Measurements from ENCODE around the gene LPCAT1. TPM values are rescaled to one million over a fixed set of nuclear protein-coding genes. Genes with fewer than 3 reads are reported as not detected.

The LPCAT1 gene
- total and polyA plus RNA-seq, 2 donors (not counting 3 experiments of a cell fraction or from before 2014, with no cell fraction given), result 28.9 to 57.2 TPM

GRCh38 chr5:1486271-1486670 is 37.5 kb downstream of the LPCAT1 start:
- Histone ChIP-seq H4K20me1 (replicated peaks; ENCODE audit: control insufficient read depth, extremely low read depth, insufficient read depth, low read length) (no peaks in the 10 kb centered on the region), H3K9me1 (replicated peaks; ENCODE audit: control insufficient read depth, extremely low read depth, insufficient read depth, low read length) (no peaks in the 10 kb centered on the region), H3K79me2 (ENCODE audit: control insufficient read depth, insufficient read depth, low read length) (no peaks in the 10 kb centered on the region), H3K4me2 (ENCODE audit: insufficient read depth, low read length) (no peak overlapping the region), H3K9ac (replicated peaks; ENCODE audit: extremely low read depth, insufficient read depth, low read length) (no peak overlapping the region), H3K4me1 (ENCODE audit: control insufficient read depth, extremely low read depth, insufficient read depth, low read length) (no peaks in the 10 kb centered on the region), H3K4me3 (replicated peaks in 1 of 3; ENCODE audit: insufficient read depth in 1 of 3, low read depth in 1 of 3, low read length in 3 of 3) (no peak overlapping the region), H3K27ac (ENCODE audit: insufficient read depth, low read depth, low read length) (no peak overlapping the region), H3K9me3 (replicated peaks; ENCODE audit: control insufficient read depth, insufficient read depth, low read length) (no peaks in the 10 kb centered on the region), H3K36me3 (ENCODE audit: control insufficient read depth in 2 of 2, extremely low read depth in 1 of 2, insufficient read depth in 2 of 2, low read length in 2 of 2) (peaks cover 6 to 27% of the 10 kb centered on the region in 2 experiments), H3K27me3 (ENCODE audit: control insufficient read depth in 2 of 2, insufficient read depth in 2 of 2, low read length in 2 of 2) (no peaks in the 10 kb centered on the region), H2AFZ (ENCODE audit: low read depth, low read length) (no peak overlapping the region)
- TF ChIP-seq JUN (IDR thresholded peaks at IDR 0.05; ENCODE audit: borderline replicate concordance, insufficient read depth, insufficient read length, low read depth), result no peak
- TF ChIP-seq GATA2 (IDR thresholded peaks at IDR 0.05; ENCODE audit: insufficient read depth, insufficient read length, low read depth, low read length), result no peak
- no peak for TF ChIP-seq FOS (IDR thresholded peaks at IDR 0.05; ENCODE audit: borderline replicate concordance, insufficient read depth, low read length)
- no peak for TF ChIP-seq POLR2A (IDR thresholded peaks at IDR 0.05; ENCODE audit: low read depth, low read length)
- TF ChIP-seq MYC (IDR thresholded peaks at IDR 0.05; ENCODE audit: low read depth, low read length), result no peak
- dilution Hi-C loops (cut with MboI; ENCODE audit: extremely low pct_ligation_motif_present, low sequenced_read_pairs), result no loop called here
- FAIRE-seq (no peak), DNase-seq (ENCODE audit: low read depth, low spot score) (no peak)
- intact Hi-C loops (cut with micrococcal nuclease), result no loop called here
- POLR2A ChIA-PET, result no interaction called here
- BruUV-seq (replicated peaks), result no TSS peak
- CTCF ChIA-PET, result no interaction called here

- no peak overlapping the region for H3K9ac ChIP-seq (replicated peaks; ENCODE audit: extremely low read depth, insufficient read depth, low read length)
- DNase-seq (ENCODE audit: low read depth, low spot score) (no peak), FAIRE-seq (no peak)
- no peak overlapping the region for H3K4me2 ChIP-seq (ENCODE audit: insufficient read depth, low read length)
- no peaks in the 10 kb centered on the region for H3K9me1 ChIP-seq (replicated peaks; ENCODE audit: control insufficient read depth, extremely low read depth, insufficient read depth, low read length)
- H4K20me1 ChIP-seq (replicated peaks; ENCODE audit: control insufficient read depth, extremely low read depth, insufficient read depth, low read length), result no peaks in the 10 kb centered on the region
- no peak overlapping the region for H3K4me3 ChIP-seq (replicated peaks in 1 of 3; ENCODE audit: insufficient read depth in 1 of 3, low read depth in 1 of 3, low read length in 3 of 3)
- H3K4me1 ChIP-seq (ENCODE audit: control insufficient read depth, extremely low read depth, insufficient read depth, low read length), result no peaks in the 10 kb centered on the region
- H3K27ac ChIP-seq (ENCODE audit: insufficient read depth, low read depth, low read length), result no peak overlapping the region
- no peaks in the 10 kb centered on the region for H3K27me3 ChIP-seq (ENCODE audit: control insufficient read depth in 2 of 2, insufficient read depth in 2 of 2, low read length in 2 of 2)
- no peaks in the 10 kb centered on the region for H3K79me2 ChIP-seq (ENCODE audit: control insufficient read depth, insufficient read depth, low read length)
- CTCF ChIA-PET, result no interaction called here
- no peak overlapping the region for H2AFZ ChIP-seq (ENCODE audit: low read depth, low read length)
- H3K36me3 ChIP-seq (ENCODE audit: control insufficient read depth in 2 of 2, extremely low read depth in 1 of 2, insufficient read depth in 2 of 2, low read length in 2 of 2), result peaks cover 6 to 24% of the 10 kb centered on the region in 2 experiments
- TF ChIP-seq POLR2A (IDR thresholded peaks at IDR 0.05; ENCODE audit: low read depth, low read length), result no peak
- TF ChIP-seq MAX (IDR thresholded peaks at IDR 0.05; ENCODE audit: insufficient read depth, insufficient read length), result no peak
- TF ChIP-seq GATA2 (IDR thresholded peaks at IDR 0.05; ENCODE audit: insufficient read depth, insufficient read length, low read depth, low read length), result no peak
- no peak for TF ChIP-seq EZH2 (IDR thresholded peaks at IDR 0.05; ENCODE audit: borderline replicate concordance, low read depth, low read length, severe bottlenecking)
- no peak for TF ChIP-seq CTCF (IDR thresholded peaks at IDR 0.05; ENCODE audit: extremely low read depth in 1 of 2, insufficient read depth in 1 of 2, low read depth in 1 of 2, low read length in 2 of 2)
- no peak for TF ChIP-seq JUN (IDR thresholded peaks at IDR 0.05; ENCODE audit: borderline replicate concordance, insufficient read depth, insufficient read length, low read depth)
- no peak for TF ChIP-seq MYC (IDR thresholded peaks at IDR 0.05; ENCODE audit: low read depth, low read length)
- TF ChIP-seq POLR2AphosphoS5 (IDR thresholded peaks at IDR 0.05; ENCODE audit: insufficient read depth, low read depth, low read length), result no peak
- no peaks in the 10 kb centered on the region for H3K9me3 ChIP-seq (replicated peaks; ENCODE audit: control insufficient read depth, insufficient read depth, low read length)
- BruUV-seq (replicated peaks), result no TSS peak
- intact Hi-C loops (cut with micrococcal nuclease) (no loop called here), dilution Hi-C loops (cut with MboI; ENCODE audit: extremely low pct_ligation_motif_present, low sequenced_read_pairs) (no loop called here)
- POLR2A ChIA-PET, result no interaction called here
Measured at GRCh38 chr5:1485579-1486118, 38.1 kb downstream of the LPCAT1 start.
